ENCODE results near the gene TEX13C.

Gene TEX13C

GRCh38 chrX:125289209-125289608 lies 30.5 kb upstream of the TEX13C start:
- Histone ChIP-seq H3K27ac (replicated peaks) (no peak overlapping the region), H3K27me3 (ENCODE audit: insufficient read depth, poor library complexity, severe bottlenecking) (no peaks in the 10 kb centered on the region), H3K4me3 (replicated peaks; ENCODE audit: insufficient read depth, low read length) (no peak overlapping the region)
- DNase-seq (ENCODE audit: low read depth in 1 of 2, low spot score in 1 of 2), result no peak
- TF ChIP-seq CTCF (IDR thresholded peaks at IDR 0.05; ENCODE audit: insufficient read depth, low read length) (no peak), REST (IDR thresholded peaks at IDR 0.05; ENCODE audit: insufficient replicate concordance, low read depth) (no peak), POLR2AphosphoS5 (IDR thresholded peaks at IDR 0.05; ENCODE audit: low read depth) (no peak), GABPA (IDR thresholded peaks at IDR 0.05; ENCODE audit: low read depth) (no peak), SPI1 (IDR thresholded peaks at IDR 0.05; ENCODE audit: borderline replicate concordance, low read depth) (no peak)

- Histone ChIP-seq H3K4me3 (replicated peaks; ENCODE audit: insufficient read depth, low read length) (no peak overlapping the region), H3K27ac (replicated peaks) (no peak overlapping the region), H3K27me3 (ENCODE audit: insufficient read depth, poor library complexity, severe bottlenecking) (no peaks in the 10 kb centered on the region)
- DNase-seq (ENCODE audit: low read depth in 1 of 2, low spot score in 1 of 2), result no peak
- TF ChIP-seq POLR2AphosphoS5 (IDR thresholded peaks at IDR 0.05; ENCODE audit: low read depth) (no peak), CTCF (IDR thresholded peaks at IDR 0.05; ENCODE audit: insufficient read depth, low read length) (no peak), REST (IDR thresholded peaks at IDR 0.05; ENCODE audit: insufficient replicate concordance, low read depth) (no peak), GABPA (IDR thresholded peaks at IDR 0.05; ENCODE audit: low read depth) (no peak), SPI1 (IDR thresholded peaks at IDR 0.05; ENCODE audit: borderline replicate concordance, low read depth) (no peak)
Observed at GRCh38 chrX:125289920-125290319, 29.8 kb upstream of the TEX13C start.

GRCh38 chrX:125291124-125291523 lies 28.5 kb upstream of the TEX13C start:
- DNase-seq (ENCODE audit: low read depth in 1 of 2, low spot score in 1 of 2), result no peak
- no peak for TF ChIP-seq POLR2AphosphoS5 (IDR thresholded peaks at IDR 0.05; ENCODE audit: low read depth)
- no peak for TF ChIP-seq CTCF (IDR thresholded peaks at IDR 0.05; ENCODE audit: insufficient read depth, low read length)
- Histone ChIP-seq H3K4me3 (replicated peaks; ENCODE audit: insufficient read depth, low read length) (no peak overlapping the region), H3K27ac (replicated peaks) (no peak overlapping the region), H3K27me3 (ENCODE audit: insufficient read depth, poor library complexity, severe bottlenecking) (no peaks in the 10 kb centered on the region)

Measured in HL-60 (cell line).